ENCODE data around the gene SBK2.
A peak's percentile ranks its signal among the peaks of the same experiment; 100 is the strongest.
"Not testable (repeated sequence)": the region's sequence is repeated elsewhere in the genome, so short reads cannot be mapped to it uniquely, and the experiment has no call there.

Gene SBK2

DNA sequence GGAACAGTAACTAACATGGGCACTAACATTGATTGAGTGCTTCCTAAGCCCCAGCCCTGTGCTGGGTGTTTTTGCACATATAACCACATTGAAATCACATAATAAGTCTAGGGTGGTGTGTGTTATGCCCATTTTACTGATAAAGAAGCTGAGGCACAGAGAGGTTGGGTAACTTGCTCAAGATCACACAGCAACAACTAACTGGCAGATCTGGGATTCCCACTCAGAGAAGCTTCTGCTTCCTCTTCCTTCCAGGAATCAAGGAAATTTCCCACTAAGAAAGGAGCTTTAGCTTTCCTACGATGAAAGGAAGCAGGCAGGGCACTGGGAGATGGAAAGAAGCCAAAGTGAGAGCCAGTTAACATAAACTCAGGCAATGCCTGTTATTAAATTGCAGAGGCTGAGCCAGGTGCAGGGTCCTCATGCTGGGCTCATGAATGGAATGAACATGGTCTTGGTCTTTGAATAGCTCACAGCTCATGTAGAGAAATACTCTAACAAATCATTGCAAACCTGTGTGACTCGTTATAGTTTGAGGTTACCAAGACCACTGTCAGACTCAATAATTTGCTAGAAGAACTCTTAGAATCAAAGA lies 38.6 kb downstream of the SBK2 start:
- DNase-seq = no peak

GRCh38 chr19:55497763-55498162 lies 39.2 kb downstream of the SBK2 start:
- DNase-seq = no peak

DNA sequence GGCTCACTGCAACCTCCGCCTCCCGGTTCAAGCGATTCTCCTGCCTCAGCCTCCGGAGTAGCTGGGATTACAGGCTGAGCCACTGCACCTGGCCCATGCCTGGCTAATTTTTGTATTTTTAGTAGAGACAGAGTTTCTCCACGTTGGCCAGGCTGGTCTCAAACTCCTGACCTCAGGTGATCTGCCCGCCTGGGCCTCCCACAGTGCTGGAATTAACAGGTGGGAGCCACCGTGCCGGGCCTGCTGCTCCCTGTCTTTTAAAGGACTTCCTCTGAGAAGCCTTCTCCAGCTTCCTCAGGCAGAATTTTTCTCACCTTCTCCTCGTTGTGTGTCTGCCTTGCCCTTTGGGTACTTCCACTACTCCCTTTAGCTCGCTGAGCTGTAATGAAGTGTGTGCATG lies 40.1 kb downstream of the SBK2 start:
- not testable (repeated sequence) for DNase-seq

DNA sequence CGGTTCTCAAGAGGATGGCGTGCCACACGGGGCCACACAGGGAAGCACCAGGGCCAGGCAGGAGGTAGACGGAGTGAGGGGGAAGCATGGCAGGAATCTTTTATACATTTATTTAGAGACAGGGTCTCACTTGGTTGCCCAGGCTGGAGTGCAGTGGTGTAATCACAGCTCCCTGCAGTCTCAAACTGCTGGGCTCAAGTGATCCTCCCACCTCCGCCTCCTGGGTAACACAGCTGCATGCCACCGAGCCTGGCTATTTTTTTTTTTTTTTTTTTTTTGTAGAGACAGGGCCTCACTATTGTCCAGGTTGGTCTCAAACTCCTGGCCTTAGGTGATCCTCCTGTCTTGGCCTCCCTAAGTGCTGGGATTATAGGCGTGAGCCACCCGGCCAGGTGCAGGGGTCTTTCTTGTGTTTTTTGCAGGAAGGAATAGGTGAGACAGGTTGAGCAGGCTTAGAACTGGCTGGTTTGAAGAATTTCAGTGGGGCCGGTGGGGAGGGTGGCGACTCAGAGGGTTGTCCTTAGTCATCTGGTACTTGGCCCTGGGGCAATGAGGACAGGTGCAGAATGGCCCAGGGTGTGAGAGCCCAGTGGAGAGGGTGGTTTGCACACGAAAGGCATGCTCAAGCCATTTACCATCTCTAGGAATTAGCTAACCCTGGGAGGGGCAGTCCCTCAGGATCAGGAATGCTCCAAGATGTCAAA lies 41.1 kb downstream of the SBK2 start:
- DNase-seq = no peak

DNA sequence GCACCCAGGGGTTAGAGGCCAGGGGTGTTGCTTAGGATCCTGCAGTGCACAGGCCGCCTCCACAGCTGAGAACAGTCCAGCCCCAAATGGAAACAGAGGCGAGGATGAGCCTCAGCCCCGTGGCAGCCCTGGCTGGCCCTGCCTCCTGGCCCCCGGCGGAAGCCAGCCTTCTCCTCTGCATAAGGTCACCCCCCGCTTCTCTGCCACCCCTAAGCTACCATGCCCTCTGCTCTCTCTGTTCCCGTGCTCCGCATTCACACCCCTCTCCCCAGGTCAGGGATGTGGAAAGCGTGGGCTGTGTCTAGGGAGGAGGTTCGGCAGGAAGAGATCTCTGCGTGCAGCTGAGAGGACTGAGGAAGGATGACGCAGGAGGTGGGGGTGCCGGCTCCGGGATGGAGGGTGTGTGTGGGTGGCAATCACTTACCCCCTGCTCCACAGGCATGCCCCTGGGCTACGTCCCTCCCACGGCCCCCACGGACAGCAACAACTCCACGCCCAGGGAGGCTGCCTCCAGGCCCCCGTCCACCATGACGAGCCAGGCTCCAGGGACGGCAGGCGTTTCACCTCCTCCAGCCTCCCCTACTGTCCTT lies 42.7 kb downstream of the SBK2 start:
- DNase-seq = peak; percentile 42

DNA sequence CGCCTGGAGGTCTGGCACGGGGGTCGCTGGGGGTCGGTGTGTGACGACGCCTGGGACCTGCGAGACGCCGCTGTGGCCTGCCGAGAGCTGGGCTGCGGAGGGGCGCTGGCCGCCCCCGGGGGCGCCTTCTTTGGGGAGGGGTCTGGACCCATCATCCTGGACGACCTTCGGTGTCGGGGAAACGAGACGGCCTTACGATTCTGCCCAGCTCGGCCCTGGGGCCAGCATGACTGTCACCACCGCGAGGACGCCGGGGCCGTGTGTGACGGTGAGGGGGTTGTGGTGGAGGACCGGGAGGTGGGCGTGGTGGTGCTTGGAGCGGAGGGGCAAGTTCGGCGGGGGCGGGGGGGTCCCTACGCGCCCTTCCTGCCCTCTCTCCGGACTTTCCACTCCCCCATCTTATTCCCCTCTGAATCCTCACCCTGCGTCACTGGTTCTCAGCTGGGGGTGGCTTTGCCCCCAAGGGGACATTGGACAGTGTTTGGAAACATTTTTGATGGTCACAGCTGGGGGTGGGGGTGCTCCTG lies 43.2 kb downstream of the SBK2 start:
- DNase-seq = no peak

- DNase-seq = peak; percentile 40
These were observed 43.8 kb downstream of the SBK2 start for GRCh38 chr19:55493052-55493644.

DNA sequence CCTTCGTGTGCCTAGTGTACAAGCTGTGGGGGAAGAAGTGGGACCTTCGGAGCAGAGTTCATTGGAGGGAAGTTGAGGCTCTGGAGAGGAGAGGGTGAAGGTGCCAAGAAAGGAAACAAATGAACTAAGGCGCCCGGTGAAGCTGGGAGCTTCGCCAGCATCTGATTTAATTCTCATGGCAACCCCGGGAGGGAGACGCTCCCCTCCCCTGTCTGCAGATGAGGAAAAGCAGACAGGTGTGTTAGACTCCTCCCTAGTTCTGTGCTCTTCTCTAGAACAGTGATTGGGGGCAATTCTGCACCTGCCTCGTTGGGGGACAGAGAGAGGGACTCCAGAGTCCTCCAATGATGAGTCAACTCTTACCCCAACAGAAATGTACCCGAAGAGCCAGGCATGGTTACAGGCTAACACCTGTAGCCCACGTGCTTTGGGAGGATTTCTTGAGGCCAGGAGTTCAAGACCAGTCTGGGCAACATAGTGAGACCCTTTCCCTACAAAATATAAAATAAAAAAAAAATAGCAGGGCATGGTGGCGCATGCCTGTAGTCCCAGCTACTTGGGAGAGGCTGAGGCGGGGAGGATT lies 44.5 kb downstream of the SBK2 start:
- no peak for DNase-seq

GRCh38 chr19:55491546-55492360 lies 45.2 kb downstream of the SBK2 start:
- no peak for DNase-seq

DNA sequence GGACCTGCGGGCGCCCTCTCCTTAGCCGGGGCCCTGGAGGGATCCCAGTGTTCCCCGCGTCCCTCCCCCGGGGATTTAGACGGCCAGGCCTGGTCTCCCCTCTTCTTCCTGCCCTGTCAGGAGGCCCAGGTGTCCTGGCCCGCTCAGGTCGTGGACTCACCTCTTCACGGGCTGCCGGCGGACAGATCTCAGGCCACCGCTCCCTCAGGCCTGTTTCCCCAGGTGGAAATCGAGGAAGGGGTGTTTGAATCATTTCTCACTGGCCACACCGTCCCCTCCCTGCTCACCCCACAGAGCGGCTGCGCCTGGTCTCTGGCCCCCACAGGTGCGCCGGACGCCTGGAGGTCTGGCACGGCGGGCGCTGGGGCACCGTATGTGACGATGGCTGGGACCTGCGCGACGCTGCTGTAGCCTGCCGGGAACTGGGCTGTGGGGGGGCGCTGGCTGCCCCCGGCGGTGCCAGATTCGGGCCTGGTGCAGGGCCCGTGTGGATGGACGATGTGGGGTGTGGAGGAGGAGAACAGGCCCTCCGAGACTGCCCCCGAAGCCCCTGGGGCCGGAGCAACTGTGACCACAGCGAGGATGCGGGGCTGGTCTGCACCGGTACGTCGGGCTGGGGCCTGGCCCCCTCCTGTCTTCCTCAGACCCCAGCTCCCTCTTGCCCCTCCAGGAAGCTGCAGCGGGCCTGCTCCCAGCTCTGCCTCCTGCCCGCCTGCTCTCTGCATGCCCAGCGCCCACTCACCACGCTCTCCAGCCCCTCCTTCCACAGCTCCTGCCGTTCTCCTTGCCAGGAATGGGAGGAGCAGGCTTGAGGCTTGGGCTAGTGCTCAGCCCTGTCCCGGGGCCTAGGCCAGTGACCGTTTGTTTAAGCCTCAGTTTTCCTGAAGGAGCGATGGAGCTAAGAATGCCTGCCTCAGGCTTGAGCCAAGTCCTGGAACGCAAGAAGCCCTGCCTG lies 46.2 kb downstream of the SBK2 start:
- no peak for DNase-seq

GRCh38 chr19:55489711-55490477 lies 47.0 kb downstream of the SBK2 start:
- DNase-seq = no peak

DNA sequence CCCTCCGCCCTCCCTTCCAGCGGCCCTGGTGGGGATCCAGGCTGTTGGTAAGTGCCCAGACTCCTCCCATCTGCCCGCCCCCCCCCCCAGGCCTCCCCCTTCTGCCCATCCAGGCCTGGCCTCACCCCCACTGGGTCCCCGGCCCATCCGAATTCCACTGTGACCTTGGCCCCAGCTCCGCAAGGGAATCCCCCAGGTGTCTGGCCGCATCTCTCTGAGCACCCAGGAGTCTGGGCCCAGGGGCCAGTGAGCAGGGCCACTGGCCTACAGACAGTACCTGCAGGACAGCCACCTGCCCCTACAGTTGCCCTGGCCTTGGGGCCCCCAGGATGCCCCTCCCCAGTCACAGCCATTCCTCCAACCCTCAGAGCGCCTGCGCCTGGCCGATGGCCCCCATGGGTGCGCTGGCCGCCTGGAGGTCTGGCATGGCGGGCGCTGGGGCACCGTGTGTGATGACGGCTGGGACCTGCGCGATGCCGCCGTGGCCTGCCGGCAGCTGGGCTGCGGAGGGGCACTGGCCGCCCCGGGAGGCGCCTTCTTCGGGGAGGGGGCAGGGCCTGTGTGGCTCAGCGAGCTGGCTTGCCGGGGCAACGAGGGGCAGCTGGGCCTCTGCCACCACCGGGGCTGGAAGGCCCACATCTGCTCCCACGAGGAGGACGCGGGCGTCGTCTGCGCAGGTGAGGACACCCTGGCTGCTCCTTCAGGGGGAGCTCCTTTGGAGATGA lies 47.8 kb downstream of the SBK2 start:
- no peak for DNase-seq

DNA sequence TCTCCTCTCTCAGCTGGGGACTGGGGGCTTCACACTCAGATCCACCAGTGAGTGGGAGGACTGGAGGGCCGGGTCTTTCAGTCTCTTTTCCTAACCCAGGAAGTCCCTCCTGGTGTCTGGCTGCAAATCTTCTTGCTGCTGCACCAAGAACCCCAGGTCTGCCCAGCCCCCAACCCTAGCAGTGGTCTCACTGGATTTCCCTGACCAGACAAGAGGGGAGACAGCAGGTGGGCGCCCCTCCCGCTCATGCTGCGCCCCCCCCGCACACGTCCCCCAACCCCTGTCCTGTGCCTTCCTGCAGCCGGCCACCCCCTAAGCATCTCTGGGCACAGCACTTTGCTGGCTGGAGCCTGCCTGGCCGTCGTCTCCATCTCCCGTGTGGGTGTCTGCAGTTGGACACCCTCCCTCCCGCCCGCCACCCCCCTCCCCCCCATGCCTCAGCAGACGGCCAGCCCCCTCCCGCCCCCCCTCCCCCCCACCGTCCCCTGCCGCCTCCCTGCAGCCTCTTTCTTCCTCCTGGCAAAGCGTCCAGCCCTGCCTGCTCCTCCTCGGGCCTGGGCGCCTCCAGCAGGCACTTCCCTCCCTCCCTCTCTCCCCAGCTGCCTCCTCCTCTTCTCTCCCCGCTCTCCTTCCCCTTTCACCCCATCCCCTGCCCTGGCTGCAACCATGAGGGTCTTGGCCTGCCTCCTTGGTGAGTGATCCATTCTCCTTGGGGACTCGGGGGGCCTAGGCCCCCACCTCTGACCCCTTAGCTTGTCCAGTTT lies 48.8 kb downstream of the SBK2 start, which contains the start of gene SSC5D:
Gene SSC5D (plus strand): TSS at position 513 of the 764 bp plus-strand sequence. CDS start 154 bp downstream, at position 667.
- DNase-seq = peak; percentile 52

- DNase-seq = peak; percentile 95
These were observed 49.7 kb downstream of the SBK2 start for GRCh38 chr19:55486971-55487923.

DNA sequence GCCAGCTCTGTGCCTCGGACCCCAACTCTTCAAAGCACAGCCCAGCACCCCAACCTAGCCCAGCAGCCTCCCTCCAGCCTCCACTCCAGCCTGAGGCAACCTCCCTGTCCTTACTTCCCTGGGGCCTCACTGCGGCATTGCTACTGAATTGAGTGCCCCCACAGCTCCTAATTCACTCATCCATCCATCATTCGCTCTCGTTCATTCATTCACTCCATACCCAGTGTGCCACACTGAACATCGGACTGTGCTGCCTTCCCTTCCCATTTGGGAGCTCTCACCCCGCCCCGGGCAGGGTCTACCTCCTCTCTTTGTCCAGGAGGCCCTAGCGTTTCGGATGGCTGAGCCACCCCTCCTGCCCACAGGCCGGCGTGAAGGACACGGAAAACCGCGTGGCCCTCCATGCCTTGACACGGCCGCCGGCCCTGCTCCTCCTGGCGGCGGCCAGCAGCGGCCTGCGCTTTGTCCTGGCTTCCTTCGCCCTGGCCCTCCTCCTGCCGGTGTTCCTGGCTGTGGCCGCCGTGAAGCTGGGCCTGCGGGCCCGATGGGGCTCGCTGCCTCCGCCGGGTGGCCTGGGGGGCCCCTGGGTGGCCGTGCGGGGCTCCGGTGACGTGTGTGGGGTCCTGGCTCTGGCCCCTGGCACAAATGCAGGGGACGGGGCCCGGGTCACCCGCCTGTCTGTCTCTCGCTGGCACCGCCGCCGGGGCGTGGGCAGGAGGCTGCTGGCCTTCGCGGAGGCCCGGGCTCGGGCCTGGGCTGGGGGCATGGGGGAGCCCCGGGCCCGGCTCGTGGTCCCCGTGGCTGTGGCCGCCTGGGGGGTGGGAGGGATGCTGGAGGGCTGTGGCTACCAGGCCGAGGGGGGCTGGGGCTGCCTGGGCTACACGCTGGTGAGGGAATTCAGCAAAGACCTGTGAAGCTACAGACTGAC lies 50.6 kb downstream of the SBK2 start:
- no peak for DNase-seq

DNA sequence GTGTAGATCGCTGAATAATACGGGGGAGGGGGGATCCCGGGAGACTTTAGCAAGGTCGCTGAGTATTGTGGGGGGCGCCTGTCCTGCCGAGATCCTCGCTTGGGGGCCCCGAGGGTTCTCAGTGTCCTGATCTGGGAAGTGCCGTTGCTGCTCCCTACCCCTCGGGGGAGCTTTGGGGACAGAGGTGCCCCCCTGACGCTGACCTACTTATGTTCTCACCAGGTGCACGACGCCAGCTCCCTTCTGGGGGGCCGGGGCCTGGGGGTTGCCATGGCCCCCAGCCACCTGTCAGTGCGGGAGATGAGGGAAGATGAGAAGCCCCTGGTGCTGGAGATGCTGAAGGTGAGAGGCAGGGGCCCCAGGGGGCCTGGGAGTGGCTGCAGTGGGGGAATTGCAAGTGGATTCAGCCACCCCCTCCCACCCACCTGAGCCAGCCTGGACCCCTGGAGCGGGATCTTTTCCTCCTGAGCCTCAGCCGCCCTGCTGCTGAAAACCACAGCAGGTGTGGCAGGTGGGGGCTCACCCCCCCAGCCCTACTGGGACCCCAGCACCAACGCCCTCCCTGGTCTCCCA lies 51.4 kb downstream of the SBK2 start:
- DNase-seq = no peak
